Suprapubic skin (tissue), 4 donors: ENCODE results near the gene WWTR1. TPM values are rescaled to one million over a fixed set of nuclear protein-coding genes. Genes with fewer than 3 reads are reported as not detected.

Source experiments
- DNase-seq, 2 donors: peaks; one replicate each; pipeline ENCODE4 v3.0.0-alpha.2; 2019; ENCODE audit warnings: low spot score in 2 of 2
- H3K27ac ChIP-seq: fragments of 200-600 bp; sonication (generic); one replicate; pipeline ENCODE4 v1.5.1; 2019
- H3K27me3 ChIP-seq: fragments of 200-600 bp; sonication (generic); one replicate; pipeline ENCODE4 v1.5.1; 2019
- H3K36me3 ChIP-seq: fragments of 200-600 bp; sonication (generic); one replicate; pipeline ENCODE4 v1.5.1; 2019
- H3K4me1 ChIP-seq: fragments of 200-600 bp; sonication (generic); one replicate; pipeline ENCODE4 v1.5.1; 2019
- H3K4me3 ChIP-seq: fragments of 200-600 bp; sonication (generic); one replicate; pipeline ENCODE4 v1.5.1; 2019; ENCODE audit warnings: mild to moderate bottlenecking
- H3K9me3 ChIP-seq: fragments of 200-600 bp; sonication (generic); one replicate; pipeline ENCODE4 v1.5.1; 2019
- CTCF ChIP-seq, 2 donors: fragments of 200-600 bp in 1 of 2; fragments of 450-650 bp in 1 of 2; sonication (generic) in 1 of 2; IDR thresholded peaks; one replicate each; pipeline ENCODE4 v1.5.1; 2016 to 2019; ENCODE audit warnings: antibody characterized with exemption in 2 of 2, mild to moderate bottlenecking in 1 of 2, moderate library complexity in 1 of 2
- EP300 ChIP-seq: sonication (generic); formaldehyde crosslinking; IDR thresholded peaks from one replicate; pipeline ENCODE4 v1.6.1; 2017; ENCODE audit warnings: antibody characterized with exemption
- POLR2A ChIP-seq, 2 donors: fragments of 450-650 bp; IDR thresholded peaks; one replicate each; pipeline ENCODE4 v1.6.1; 2017; ENCODE audit warnings: antibody characterized with exemption in 2 of 2, mild to moderate bottlenecking in 2 of 2, moderate library complexity in 2 of 2
- POLR2AphosphoS5 ChIP-seq, 3 donors: sonication (generic); formaldehyde crosslinking; IDR thresholded peaks; one replicate each; pipeline ENCODE4 v1.6.1; 2017; ENCODE audit warnings: antibody characterized with exemption in 3 of 3
- WGBS: methylation state at CpG from one replicate; pipeline ENCODE4 v1.1.5; 2018; 5-methylcytosine and 5-hydroxymethylcytosine counted together
- total RNA-seq, 4 donors: library from RNA; depleted of rRNA; stranded (reverse); fragments of >200 nt; gene quantifications; one replicate each; pipeline ENCODE4 v1.1.0, GENCODE V29; 2016

Gene WWTR1
- total RNA-seq, 4 donors from 2014 or later = 33.0 to 68.9 (median 52.1) TPM

- no peaks in the 10 kb centered on the region for H3K9me3 ChIP-seq
- no peaks in the 10 kb centered on the region for H3K27me3 ChIP-seq
- WGBS = 32% methylated on average over 2 of the region's 2 CpGs
- no peak for DNase-seq
- no peaks in the 10 kb centered on the region for H3K36me3 ChIP-seq
- TF ChIP-seq POLR2AphosphoS5 (IDR thresholded peaks at IDR 0.05) (no peak), CTCF (IDR thresholded peaks at IDR 0.05) (no peak), EP300 (no peak), POLR2A (IDR thresholded peaks at IDR 0.05) (no peak)
- H3K4me1 ChIP-seq = peaks cover 16% of the 10 kb centered on the region
- no peak overlapping the region for H3K4me3 ChIP-seq
- H3K27ac ChIP-seq = no peak overlapping the region
Observed at GRCh38 chr3:149506965-149507364, 150.9 kb downstream of the WWTR1 start.

GRCh38 chr3:149506540-149506939 is 151.3 kb downstream of the WWTR1 start:
- Histone ChIP-seq H3K4me1 (peaks cover 16% of the 10 kb centered on the region), H3K36me3 (no peaks in the 10 kb centered on the region), H3K27ac (no peak overlapping the region), H3K4me3 (no peak overlapping the region), H3K27me3 (no peaks in the 10 kb centered on the region), H3K9me3 (no peaks in the 10 kb centered on the region)
- WGBS = 14% methylated on average over 1 of the region's 1 CpG
- TF ChIP-seq CTCF (IDR thresholded peaks at IDR 0.05) (no peak), EP300 (no peak), POLR2AphosphoS5 (IDR thresholded peaks at IDR 0.05) (no peak), POLR2A (IDR thresholded peaks at IDR 0.05) (no peak)
- no peak for DNase-seq

GRCh38 chr3:149502438-149502837 is 155.4 kb downstream of the WWTR1 start:
- H3K27ac ChIP-seq = no peak overlapping the region
- TF ChIP-seq EP300 (no peak), POLR2AphosphoS5 (IDR thresholded peaks at IDR 0.05) (no peak), POLR2A (IDR thresholded peaks at IDR 0.05) (no peak), CTCF (IDR thresholded peaks at IDR 0.05) (no peak)
- no peak for DNase-seq
- peaks cover 11% of the 10 kb centered on the region for H3K4me1 ChIP-seq
- H3K4me3 ChIP-seq = no peak overlapping the region
- no peaks in the 10 kb centered on the region for H3K9me3 ChIP-seq
- WGBS = 68% methylated on average over 3 of the region's 3 CpGs
- no peaks in the 10 kb centered on the region for H3K27me3 ChIP-seq
- H3K36me3 ChIP-seq = no peaks in the 10 kb centered on the region

DNA sequence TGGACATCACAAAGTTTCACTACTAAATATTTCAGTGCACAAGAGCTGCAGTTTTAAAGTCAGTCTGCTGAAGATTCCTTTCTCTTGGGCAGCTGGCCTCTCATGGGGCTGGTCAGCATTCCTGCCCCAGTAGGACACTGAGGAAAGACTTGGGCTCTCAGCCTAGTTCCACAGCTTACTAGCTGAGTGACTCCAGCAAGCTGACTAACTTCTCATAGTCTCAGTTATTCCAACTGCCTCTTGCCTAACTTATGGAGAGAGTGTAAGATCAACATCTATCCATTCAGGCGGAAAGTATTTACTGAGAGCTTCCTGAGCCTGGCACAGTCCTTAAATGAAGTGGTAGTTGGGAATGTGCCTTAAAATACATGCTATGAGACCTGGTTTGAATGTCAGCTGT is 156.3 kb downstream of the WWTR1 start:
- no peaks in the 10 kb centered on the region for H3K36me3 ChIP-seq
- no peak overlapping the region for H3K4me3 ChIP-seq
- H3K9me3 ChIP-seq = no peaks in the 10 kb centered on the region
- 67% methylated on average over 1 of the region's 1 CpG for WGBS
- TF ChIP-seq POLR2AphosphoS5 (IDR thresholded peaks at IDR 0.05) (no peak), CTCF (IDR thresholded peaks at IDR 0.05) (no peak), EP300 (no peak), POLR2A (IDR thresholded peaks at IDR 0.05) (no peak)
- H3K27ac ChIP-seq = no peak overlapping the region
- no peak for DNase-seq
- H3K4me1 ChIP-seq = peaks cover 2% of the 10 kb centered on the region
- no peaks in the 10 kb centered on the region for H3K27me3 ChIP-seq

- no peaks in the 10 kb centered on the region for H3K36me3 ChIP-seq
Observed at GRCh38 chr3:149497966-149498670, 159.7 kb downstream of the WWTR1 start.

More at GRCh38 chr3:149497966-149498670, 159.7 kb downstream of the WWTR1 start:
- Histone ChIP-seq H3K9me3 (no peaks in the 10 kb centered on the region), H3K27ac (no peak overlapping the region), H3K4me3 (no peak overlapping the region), H3K27me3 (no peaks in the 10 kb centered on the region), H3K4me1 (peaks cover 3% of the 10 kb centered on the region)
- 70% methylated on average over 4 of the region's 4 CpGs for WGBS
- TF ChIP-seq POLR2AphosphoS5 (IDR thresholded peaks at IDR 0.05) (no peak), POLR2A (IDR thresholded peaks at IDR 0.05) (no peak), CTCF (IDR thresholded peaks at IDR 0.05) (no peak), EP300 (no peak)
- no peak for DNase-seq
